ENCODE results near the gene TSKU.
"Not testable (repeated sequence)": the region's sequence is repeated elsewhere in the genome, so short reads cannot be mapped to it uniquely, and the experiment has no call there.

Gene TSKU

GRCh38 chr11:76823481-76824028 is 40.4 kb downstream of the TSKU start:
- no peak for DNase-seq (ENCODE audit: low read depth in 2 of 3, low spot score in 2 of 3)

- no peak for DNase-seq (ENCODE audit: low read depth in 2 of 3, low spot score in 2 of 3)
These were observed 41.2 kb downstream of the TSKU start for GRCh38 chr11:76824083-76824939.

GRCh38 chr11:76824980-76825725 is 42.0 kb downstream of the TSKU start:
- DNase-seq (ENCODE audit: low read depth in 2 of 3, low spot score in 2 of 3): no peak

GRCh38 chr11:76825726-76826396 is 42.7 kb downstream of the TSKU start:
- no peak for DNase-seq (ENCODE audit: low read depth in 2 of 3, low spot score in 2 of 3)

- not testable (repeated sequence) for DNase-seq (ENCODE audit: low read depth in 2 of 3, low spot score in 2 of 3)
These were observed 43.4 kb downstream of the TSKU start for GRCh38 chr11:76826508-76826907.

GRCh38 chr11:76827005-76827404 is 43.8 kb downstream of the TSKU start:
- not testable (repeated sequence) for DNase-seq (ENCODE audit: low read depth in 2 of 3, low spot score in 2 of 3)

GRCh38 chr11:76830639-76831327 is 47.6 kb downstream of the TSKU start:
- no peak for DNase-seq (ENCODE audit: low read depth in 2 of 3, low spot score in 2 of 3)

- no peak for DNase-seq (ENCODE audit: low read depth in 2 of 3, low spot score in 2 of 3)
These were observed 48.6 kb downstream of the TSKU start for GRCh38 chr11:76831686-76832310.

GRCh38 chr11:76832361-76832760 is 49.2 kb downstream of the TSKU start:
- no peak for DNase-seq (ENCODE audit: low read depth in 2 of 3, low spot score in 2 of 3)

GRCh38 chr11:76834151-76834550 is 51.0 kb downstream of the TSKU start:
- DNase-seq (ENCODE audit: low read depth in 2 of 3, low spot score in 2 of 3): no peak

GRCh38 chr11:76835036-76835435 is 51.9 kb downstream of the TSKU start:
- DNase-seq (ENCODE audit: low read depth in 2 of 3, low spot score in 2 of 3): no peak

GRCh38 chr11:76835928-76836612 is 52.9 kb downstream of the TSKU start:
- no peak for DNase-seq (ENCODE audit: low read depth in 2 of 3, low spot score in 2 of 3)

GRCh38 chr11:76836613-76837291 is 53.6 kb downstream of the TSKU start:
- no peak for DNase-seq (ENCODE audit: low read depth in 2 of 3, low spot score in 2 of 3)

- DNase-seq (ENCODE audit: low read depth in 2 of 3, low spot score in 2 of 3): no peak
These were observed 54.8 kb downstream of the TSKU start for GRCh38 chr11:76837696-76838677.

GRCh38 chr11:76838678-76839068 is 55.5 kb downstream of the TSKU start:
- no peak for DNase-seq (ENCODE audit: low read depth in 2 of 3, low spot score in 2 of 3)

GRCh38 chr11:76839311-76839710 is 56.2 kb downstream of the TSKU start:
- no peak for DNase-seq (ENCODE audit: low read depth in 2 of 3, low spot score in 2 of 3)

- DNase-seq (ENCODE audit: low read depth in 2 of 3, low spot score in 2 of 3): no peak
These were observed 58.8 kb downstream of the TSKU start for GRCh38 chr11:76841923-76842452.

- no peak for DNase-seq (ENCODE audit: low read depth in 2 of 3, low spot score in 2 of 3)
These were observed 60.8 kb downstream of the TSKU start for GRCh38 chr11:76843907-76844306.
